ENCODE data around the gene TRPM3.

Gene TRPM3

GRCh38 chr9:70865471-70865870 lies 255.9 kb downstream of the TRPM3 start:
- Histone ChIP-seq H3K9me3 (ENCODE audit: control insufficient read depth in 1 of 2, low read length in 2 of 2) (no peaks in the 10 kb centered on the region), H3K9ac (ENCODE audit: low read depth in 1 of 2, low read length in 2 of 2) (no peak overlapping the region), H3K27ac (ENCODE audit: low read depth, low read length) (no peak overlapping the region), H3K36me3 (ENCODE audit: control insufficient read depth in 1 of 2, insufficient read depth in 2 of 2, low read length in 2 of 2) (no peaks in the 10 kb centered on the region), H3K4me3 (ENCODE audit: low read depth in 1 of 2, low read length in 2 of 2) (no peak overlapping the region), H3K27me3 (ENCODE audit: control insufficient read depth in 1 of 2, insufficient read depth in 2 of 2, low read length in 2 of 2) (no peaks in the 10 kb centered on the region), H3K4me1 (ENCODE audit: control insufficient read depth in 1 of 2, insufficient read depth in 2 of 2, low read length in 2 of 2) (peaks cover 0 to 3% of the 10 kb centered on the region in 2 donors)

GRCh38 chr9:70861797-70862196 lies 259.6 kb downstream of the TRPM3 start:
- H3K36me3 ChIP-seq (ENCODE audit: control insufficient read depth in 1 of 2, insufficient read depth in 2 of 2, low read length in 2 of 2), result no peaks in the 10 kb centered on the region
- no peak overlapping the region for H3K4me3 ChIP-seq (ENCODE audit: low read depth in 1 of 2, low read length in 2 of 2)
- H3K9ac ChIP-seq (ENCODE audit: low read depth in 1 of 2, low read length in 2 of 2), result no peak overlapping the region
- peaks cover 0 to 5% of the 10 kb centered on the region in 2 donors for H3K4me1 ChIP-seq (ENCODE audit: control insufficient read depth in 1 of 2, insufficient read depth in 2 of 2, low read length in 2 of 2)
- H3K9me3 ChIP-seq (ENCODE audit: control insufficient read depth in 1 of 2, low read length in 2 of 2), result no peaks in the 10 kb centered on the region
- no peak overlapping the region for H3K27ac ChIP-seq (ENCODE audit: low read depth, low read length)
- no peaks in the 10 kb centered on the region for H3K27me3 ChIP-seq (ENCODE audit: control insufficient read depth in 1 of 2, insufficient read depth in 2 of 2, low read length in 2 of 2)

GRCh38 chr9:70861376-70861775 lies 260.0 kb downstream of the TRPM3 start:
- Histone ChIP-seq H3K9me3 (ENCODE audit: control insufficient read depth in 1 of 2, low read length in 2 of 2) (no peaks in the 10 kb centered on the region), H3K9ac (ENCODE audit: low read depth in 1 of 2, low read length in 2 of 2) (no peak overlapping the region), H3K27ac (ENCODE audit: low read depth, low read length) (no peak overlapping the region), H3K4me1 (ENCODE audit: control insufficient read depth in 1 of 2, insufficient read depth in 2 of 2, low read length in 2 of 2) (peaks cover 0 to 5% of the 10 kb centered on the region in 2 donors), H3K27me3 (ENCODE audit: control insufficient read depth in 1 of 2, insufficient read depth in 2 of 2, low read length in 2 of 2) (no peaks in the 10 kb centered on the region), H3K4me3 (ENCODE audit: low read depth in 1 of 2, low read length in 2 of 2) (no peak overlapping the region), H3K36me3 (ENCODE audit: control insufficient read depth in 1 of 2, insufficient read depth in 2 of 2, low read length in 2 of 2) (no peaks in the 10 kb centered on the region)

GRCh38 chr9:70859694-70860093 lies 261.7 kb downstream of the TRPM3 start:
- Histone ChIP-seq H3K9ac (ENCODE audit: low read depth in 1 of 2, low read length in 2 of 2) (no peak overlapping the region), H3K9me3 (ENCODE audit: control insufficient read depth in 1 of 2, low read length in 2 of 2) (no peaks in the 10 kb centered on the region), H3K4me1 (ENCODE audit: control insufficient read depth in 1 of 2, insufficient read depth in 2 of 2, low read length in 2 of 2) (peaks cover 0 to 5% of the 10 kb centered on the region in 2 donors), H3K4me3 (ENCODE audit: low read depth in 1 of 2, low read length in 2 of 2) (no peak overlapping the region), H3K36me3 (ENCODE audit: control insufficient read depth in 1 of 2, insufficient read depth in 2 of 2, low read length in 2 of 2) (no peaks in the 10 kb centered on the region), H3K27ac (ENCODE audit: low read depth, low read length) (no peak overlapping the region), H3K27me3 (ENCODE audit: control insufficient read depth in 1 of 2, insufficient read depth in 2 of 2, low read length in 2 of 2) (no peaks in the 10 kb centered on the region)

GRCh38 chr9:70856411-70856810 lies 265.0 kb downstream of the TRPM3 start:
- Histone ChIP-seq H3K27ac (ENCODE audit: low read depth, low read length) (no peak overlapping the region), H3K9me3 (ENCODE audit: control insufficient read depth in 1 of 2, low read length in 2 of 2) (no peaks in the 10 kb centered on the region), H3K4me3 (ENCODE audit: low read depth in 1 of 2, low read length in 2 of 2) (no peak overlapping the region), H3K27me3 (ENCODE audit: control insufficient read depth in 1 of 2, insufficient read depth in 2 of 2, low read length in 2 of 2) (no peaks in the 10 kb centered on the region), H3K4me1 (ENCODE audit: control insufficient read depth in 1 of 2, insufficient read depth in 2 of 2, low read length in 2 of 2) (peaks cover 5 to 14% of the 10 kb centered on the region in 2 donors), H3K36me3 (ENCODE audit: control insufficient read depth in 1 of 2, insufficient read depth in 2 of 2, low read length in 2 of 2) (no peaks in the 10 kb centered on the region), H3K9ac (ENCODE audit: low read depth in 1 of 2, low read length in 2 of 2) (no peak overlapping the region)

GRCh38 chr9:70852711-70853240 lies 268.6 kb downstream of the TRPM3 start:
- Histone ChIP-seq H3K27me3 (ENCODE audit: control insufficient read depth in 1 of 2, insufficient read depth in 2 of 2, low read length in 2 of 2) (no peaks in the 10 kb centered on the region), H3K36me3 (ENCODE audit: control insufficient read depth in 1 of 2, insufficient read depth in 2 of 2, low read length in 2 of 2) (no peaks in the 10 kb centered on the region), H3K4me3 (ENCODE audit: low read depth in 1 of 2, low read length in 2 of 2) (no peak overlapping the region), H3K9me3 (ENCODE audit: control insufficient read depth in 1 of 2, low read length in 2 of 2) (no peaks in the 10 kb centered on the region), H3K9ac (ENCODE audit: low read depth in 1 of 2, low read length in 2 of 2) (no peak overlapping the region), H3K27ac (ENCODE audit: low read depth, low read length) (no peak overlapping the region), H3K4me1 (ENCODE audit: control insufficient read depth in 1 of 2, insufficient read depth in 2 of 2, low read length in 2 of 2) (peaks cover 0 to 14% of the 10 kb centered on the region in 2 donors)

- Histone ChIP-seq H3K9me3 (ENCODE audit: control insufficient read depth in 1 of 2, low read length in 2 of 2) (no peaks in the 10 kb centered on the region), H3K36me3 (ENCODE audit: control insufficient read depth in 1 of 2, insufficient read depth in 2 of 2, low read length in 2 of 2) (no peaks in the 10 kb centered on the region), H3K4me3 (ENCODE audit: low read depth in 1 of 2, low read length in 2 of 2) (no peak overlapping the region), H3K27me3 (ENCODE audit: control insufficient read depth in 1 of 2, insufficient read depth in 2 of 2, low read length in 2 of 2) (no peaks in the 10 kb centered on the region), H3K4me1 (ENCODE audit: control insufficient read depth in 1 of 2, insufficient read depth in 2 of 2, low read length in 2 of 2) (no peaks in the 10 kb centered on the region), H3K27ac (ENCODE audit: low read depth, low read length) (no peak overlapping the region), H3K9ac (ENCODE audit: low read depth in 1 of 2, low read length in 2 of 2) (no peak overlapping the region)
These were observed 281.2 kb downstream of the TRPM3 start for GRCh38 chr9:70840266-70840665.

- Histone ChIP-seq H3K36me3 (ENCODE audit: control insufficient read depth in 1 of 2, insufficient read depth in 2 of 2, low read length in 2 of 2) (no peaks in the 10 kb centered on the region), H3K27ac (ENCODE audit: low read depth, low read length) (no peak overlapping the region), H3K9ac (ENCODE audit: low read depth in 1 of 2, low read length in 2 of 2) (no peak overlapping the region), H3K4me3 (ENCODE audit: low read depth in 1 of 2, low read length in 2 of 2) (no peak overlapping the region), H3K9me3 (ENCODE audit: control insufficient read depth in 1 of 2, low read length in 2 of 2) (no peaks in the 10 kb centered on the region), H3K4me1 (ENCODE audit: control insufficient read depth in 1 of 2, insufficient read depth in 2 of 2, low read length in 2 of 2) (no peaks in the 10 kb centered on the region), H3K27me3 (ENCODE audit: control insufficient read depth in 1 of 2, insufficient read depth in 2 of 2, low read length in 2 of 2) (no peaks in the 10 kb centered on the region)
These were observed 286.1 kb downstream of the TRPM3 start for GRCh38 chr9:70835323-70835722.

- H3K4me1 ChIP-seq (ENCODE audit: control insufficient read depth in 1 of 2, insufficient read depth in 2 of 2, low read length in 2 of 2), result no peaks in the 10 kb centered on the region
- H3K4me3 ChIP-seq (ENCODE audit: low read depth in 1 of 2, low read length in 2 of 2), result no peak overlapping the region
- no peaks in the 10 kb centered on the region for H3K36me3 ChIP-seq (ENCODE audit: control insufficient read depth in 1 of 2, insufficient read depth in 2 of 2, low read length in 2 of 2)
- H3K9me3 ChIP-seq (ENCODE audit: control insufficient read depth in 1 of 2, low read length in 2 of 2), result no peaks in the 10 kb centered on the region
- no peak overlapping the region for H3K9ac ChIP-seq (ENCODE audit: low read depth in 1 of 2, low read length in 2 of 2)
- H3K27me3 ChIP-seq (ENCODE audit: control insufficient read depth in 1 of 2, insufficient read depth in 2 of 2, low read length in 2 of 2), result no peaks in the 10 kb centered on the region
- H3K27ac ChIP-seq (ENCODE audit: low read depth, low read length), result no peak overlapping the region
These were observed 288.9 kb downstream of the TRPM3 start for GRCh38 chr9:70832492-70832891.

GRCh38 chr9:70830618-70831017 lies 290.8 kb downstream of the TRPM3 start:
- no peaks in the 10 kb centered on the region for H3K9me3 ChIP-seq (ENCODE audit: control insufficient read depth in 1 of 2, low read length in 2 of 2)
- H3K4me3 ChIP-seq (ENCODE audit: low read depth in 1 of 2, low read length in 2 of 2), result no peak overlapping the region

More at GRCh38 chr9:70830618-70831017, 290.8 kb downstream of the TRPM3 start:
- H3K27me3 ChIP-seq (ENCODE audit: control insufficient read depth in 1 of 2, insufficient read depth in 2 of 2, low read length in 2 of 2), result no peaks in the 10 kb centered on the region
- no peaks in the 10 kb centered on the region for H3K4me1 ChIP-seq (ENCODE audit: control insufficient read depth in 1 of 2, insufficient read depth in 2 of 2, low read length in 2 of 2)
- no peak overlapping the region for H3K27ac ChIP-seq (ENCODE audit: low read depth, low read length)
- H3K9ac ChIP-seq (ENCODE audit: low read depth in 1 of 2, low read length in 2 of 2), result no peak overlapping the region
- H3K36me3 ChIP-seq (ENCODE audit: control insufficient read depth in 1 of 2, insufficient read depth in 2 of 2, low read length in 2 of 2), result no peaks in the 10 kb centered on the region

Measured in duodenal mucosa (tissue), 2 donors.